GM21786 (cell line): ENCODE measurements around the gene VOPP1.

Source experiments
- ATAC-seq: cut with Tn5 transposase; IDR thresholded peaks from one replicate; pipeline ENCODE4 v1.9.1; 2021; ENCODE audit not compliant: unreplicated experiment

VOPP1 gene

DNA sequence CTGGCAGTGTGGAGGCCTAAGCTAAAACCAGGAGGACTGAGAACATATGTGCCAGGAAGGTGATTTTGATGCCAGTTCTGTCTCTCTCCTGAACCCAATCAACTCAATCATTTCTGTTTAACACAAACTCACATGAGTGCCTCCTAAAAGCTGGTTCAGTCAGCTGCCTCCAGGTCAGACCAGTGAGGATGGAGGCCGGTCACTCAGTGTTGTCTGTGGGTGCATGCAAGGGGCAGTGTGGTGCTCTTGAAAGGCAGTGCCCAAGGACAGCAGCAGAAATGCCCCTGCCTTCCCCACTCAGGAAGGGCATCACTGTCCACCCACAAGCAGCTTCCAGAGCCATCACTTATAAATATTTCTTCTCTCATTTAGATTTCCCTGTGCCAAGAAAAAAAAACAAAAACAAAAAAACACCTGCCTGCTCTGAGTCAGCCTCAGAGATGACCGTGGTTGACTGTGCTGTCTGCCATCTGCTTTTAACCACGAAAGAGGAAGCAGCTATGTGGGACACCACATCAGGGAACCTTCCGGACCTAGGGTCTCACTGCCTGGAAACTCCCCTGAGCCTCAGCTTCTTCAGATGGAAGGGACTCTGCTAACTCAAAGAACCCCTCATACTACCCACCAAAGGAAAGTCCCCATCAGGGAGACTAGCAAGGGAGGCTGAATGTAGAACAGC is 39.1 kb downstream of the VOPP1 start:
- ATAC-seq: peak; percentile 54

- peak; percentile 18 for ATAC-seq
These were observed 40.0 kb downstream of the VOPP1 start for GRCh38 chr7:55532150-55532917.

- no peak for ATAC-seq
These were observed 40.8 kb downstream of the VOPP1 start for GRCh38 chr7:55531536-55531935.

GRCh38 chr7:55527307-55527706 is 45.0 kb downstream of the VOPP1 start:
- ATAC-seq: no peak

GRCh38 chr7:55526770-55527169 is 45.5 kb downstream of the VOPP1 start:
- ATAC-seq: peak; percentile 62

GRCh38 chr7:55526329-55526728 is 46.0 kb downstream of the VOPP1 start:
- ATAC-seq: no peak

- ATAC-seq: no peak
These were observed 47.6 kb downstream of the VOPP1 start for GRCh38 chr7:55524558-55525310.

- ATAC-seq: no peak
These were observed 48.9 kb downstream of the VOPP1 start for GRCh38 chr7:55523366-55523765.

- ATAC-seq: no peak
These were observed 50.1 kb downstream of the VOPP1 start for GRCh38 chr7:55521917-55522902.

DNA sequence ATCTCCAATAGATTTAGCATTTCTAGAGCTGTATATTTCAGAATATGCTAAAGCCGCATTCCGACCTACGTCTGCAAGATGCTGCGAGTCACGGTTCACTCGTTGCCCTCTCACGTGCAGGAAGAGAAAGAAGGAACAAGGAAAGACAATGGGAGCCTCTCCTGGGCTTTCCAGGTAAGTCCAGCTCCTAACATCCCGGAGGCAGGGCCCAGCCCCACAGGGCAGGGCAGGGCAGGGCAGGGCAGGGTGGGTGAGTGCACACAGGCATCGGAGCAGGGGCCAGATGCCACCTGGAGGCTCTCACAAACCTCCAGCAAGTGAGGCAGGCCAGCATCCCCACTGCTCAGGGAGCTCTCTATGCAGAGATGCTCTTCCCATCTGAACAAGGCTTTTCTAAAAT is 50.8 kb downstream of the VOPP1 start:
- ATAC-seq: no peak

DNA sequence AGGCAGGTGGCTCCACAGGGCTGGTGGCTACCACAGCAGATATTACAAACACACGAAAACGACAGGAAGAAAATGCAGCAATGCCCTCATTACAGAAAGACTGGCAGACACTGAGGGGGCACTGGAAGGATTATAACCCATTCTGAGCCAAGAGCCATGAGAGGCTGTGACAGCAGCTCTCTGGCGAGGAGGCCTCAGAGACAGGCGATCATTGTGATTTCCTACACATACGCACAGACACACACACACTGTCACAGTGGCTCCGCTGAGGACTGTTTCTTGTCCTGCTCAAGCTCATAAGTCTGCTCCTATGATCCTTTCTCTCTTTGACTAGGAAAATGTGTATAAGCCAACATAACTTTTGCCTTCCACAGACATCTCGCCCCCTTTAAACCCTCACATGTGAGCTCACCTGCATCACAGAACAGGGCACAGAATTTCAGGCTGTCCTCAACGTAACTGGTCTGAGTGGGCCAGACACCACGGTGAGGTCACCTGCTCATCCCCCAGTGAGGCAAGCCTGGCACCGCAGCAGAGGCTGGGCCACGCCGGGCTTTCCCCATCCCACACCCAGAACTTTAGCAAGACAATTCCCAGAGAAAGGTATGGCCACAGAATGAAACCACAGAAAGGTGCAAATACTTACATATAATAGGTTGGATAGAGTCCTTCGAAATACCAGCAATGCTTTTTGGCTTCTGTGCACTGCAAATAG is 51.7 kb downstream of the VOPP1 start:
- no peak for ATAC-seq

GRCh38 chr7:55518836-55519235 is 53.5 kb downstream of the VOPP1 start:
- no peak for ATAC-seq

GRCh38 chr7:55517936-55518689 is 54.2 kb downstream of the VOPP1 start:
- no peak for ATAC-seq

DNA sequence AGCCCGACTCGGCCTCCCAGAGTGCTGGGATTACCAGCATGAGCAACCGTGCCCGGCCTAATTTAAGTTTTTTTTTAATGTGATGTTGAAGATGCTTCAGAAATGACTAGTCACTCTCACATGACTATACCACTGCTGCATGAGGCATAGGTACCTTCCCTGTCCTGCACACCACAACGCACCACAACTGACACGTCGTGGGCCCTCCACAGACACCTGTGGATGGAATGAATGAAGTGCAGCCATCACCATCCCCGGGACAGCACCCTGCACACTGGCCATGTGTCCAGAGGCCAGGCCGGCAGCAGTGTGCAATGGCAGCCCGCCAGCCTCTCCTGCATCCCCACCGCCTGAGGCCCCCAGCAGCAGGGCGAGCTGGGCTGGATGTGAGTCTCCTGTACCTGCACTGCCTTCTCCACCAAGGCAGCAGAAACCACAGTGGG is 55.1 kb downstream of the VOPP1 start:
- ATAC-seq: peak; percentile 79

- no peak for ATAC-seq
These were observed 55.9 kb downstream of the VOPP1 start for GRCh38 chr7:55516409-55516808.

DNA sequence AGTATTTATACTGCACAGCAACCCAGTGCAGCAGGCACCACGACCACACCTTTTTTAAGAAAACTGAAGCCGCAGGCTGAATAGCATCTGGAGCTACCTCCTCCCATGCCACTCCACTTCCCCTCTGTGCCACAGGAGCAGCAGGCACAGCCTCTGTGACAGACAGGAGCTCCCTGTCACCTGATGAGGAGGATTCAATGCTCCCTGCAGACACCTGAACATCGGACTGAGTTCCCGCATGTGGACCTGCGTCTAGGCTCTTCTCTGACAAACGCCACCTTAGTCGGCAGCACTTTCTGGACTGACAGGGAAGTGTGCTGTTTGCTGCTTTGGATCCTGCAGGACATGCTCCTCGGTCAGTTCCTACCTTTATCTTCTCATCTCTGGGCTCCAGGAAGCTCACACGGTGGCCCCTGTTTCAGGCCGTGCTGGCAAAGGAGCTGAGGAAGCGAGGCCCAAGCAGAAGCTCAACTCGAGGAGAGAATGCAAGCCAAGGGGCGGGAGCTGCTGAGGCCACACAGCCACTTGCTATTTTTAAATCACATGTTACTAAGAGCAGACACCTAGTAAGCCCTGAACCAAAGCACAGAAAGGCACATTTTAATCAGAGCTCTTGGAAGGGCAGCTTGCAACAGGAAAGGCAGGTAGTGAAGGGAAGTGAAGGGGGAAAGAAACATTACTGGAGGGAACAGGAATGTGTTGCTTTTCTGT is 56.6 kb downstream of the VOPP1 start:
- peak; percentile 37 for ATAC-seq

DNA sequence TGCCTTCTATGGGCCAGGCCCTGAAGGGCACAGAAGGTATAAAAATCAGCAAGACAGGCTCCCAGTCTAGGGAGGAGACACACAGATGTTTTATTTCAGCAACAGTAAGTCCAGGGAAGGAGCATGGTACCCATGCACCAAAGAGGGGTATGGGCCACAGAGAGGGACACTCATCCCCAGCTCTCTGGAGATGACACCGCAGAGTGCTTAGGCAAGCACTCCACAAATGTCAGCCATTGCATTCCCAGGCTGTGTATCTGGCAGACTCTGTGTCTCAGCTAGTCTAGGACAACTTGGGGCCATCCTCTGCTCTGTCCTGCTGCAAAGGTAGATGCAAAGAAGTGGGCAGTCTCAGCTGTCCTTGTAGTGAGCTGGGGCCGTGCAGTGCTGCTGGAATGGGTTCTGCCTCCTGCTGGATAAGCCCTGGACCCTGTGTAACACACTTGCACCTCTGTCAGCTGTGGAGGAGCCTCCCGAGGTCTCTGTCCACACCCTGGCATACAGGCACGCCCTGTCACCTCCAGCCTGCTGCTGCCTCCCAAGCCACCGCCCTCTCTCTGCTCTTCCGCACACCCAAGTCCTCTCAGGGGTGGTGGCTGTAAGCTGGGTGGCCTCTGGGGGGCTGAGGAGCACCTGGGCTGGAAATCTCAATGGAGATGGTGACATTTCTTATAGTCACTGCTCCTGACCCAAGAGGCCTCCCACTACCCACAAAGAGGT is 57.6 kb downstream of the VOPP1 start:
- no peak for ATAC-seq

GRCh38 chr7:55513868-55514267 is 58.4 kb downstream of the VOPP1 start:
- no peak for ATAC-seq
